NCI-H187 (cell line): ENCODE results near the gene PLPPR2.
"Not testable (repeated sequence)": the region's sequence is repeated elsewhere in the genome, so short reads cannot be mapped to it uniquely, and the experiment has no call there.

Source experiments
- DNase-seq, 2 experiments: peaks; one replicate each; lab custom pipeline; 2025; lab: John Stamatoyannopoulos, UW

Gene PLPPR2

DNA sequence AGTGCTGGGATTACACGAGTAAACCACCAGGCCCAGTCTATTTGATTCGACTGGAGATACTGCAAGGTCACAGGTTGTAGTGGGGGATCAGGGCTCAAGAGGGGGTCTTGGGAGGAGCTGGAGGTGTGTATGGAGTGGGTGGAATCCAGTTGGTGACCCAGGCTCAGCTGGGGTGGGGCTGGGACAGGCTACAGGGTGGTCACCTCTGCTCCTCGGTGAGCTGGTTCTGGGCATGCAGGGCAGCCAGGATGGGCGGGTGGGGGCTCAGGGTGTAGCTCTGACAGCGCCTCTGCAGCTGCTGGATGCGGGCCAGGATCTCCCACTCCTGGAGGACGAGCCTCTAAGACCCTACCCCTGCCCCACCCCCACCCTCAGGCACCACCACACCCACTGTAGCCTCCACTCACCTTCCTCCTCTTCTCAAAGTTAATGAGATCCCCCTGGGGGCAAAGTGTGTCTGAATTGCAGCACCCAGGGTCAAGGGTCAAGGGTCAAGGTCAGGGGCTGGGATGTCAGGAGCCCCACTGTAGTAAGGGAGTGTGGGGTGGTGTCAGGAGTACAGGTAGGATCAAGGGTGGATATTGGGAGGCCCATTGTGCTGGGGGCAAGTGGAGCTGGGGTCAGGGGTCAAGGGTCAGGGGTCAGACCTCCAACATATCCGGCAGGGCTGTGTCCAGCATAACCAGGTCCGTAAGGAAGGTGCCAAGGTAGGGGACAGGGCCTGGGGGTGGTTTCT lies 46.7 kb downstream of the PLPPR2 start:
- DNase-seq = no peak

DNA sequence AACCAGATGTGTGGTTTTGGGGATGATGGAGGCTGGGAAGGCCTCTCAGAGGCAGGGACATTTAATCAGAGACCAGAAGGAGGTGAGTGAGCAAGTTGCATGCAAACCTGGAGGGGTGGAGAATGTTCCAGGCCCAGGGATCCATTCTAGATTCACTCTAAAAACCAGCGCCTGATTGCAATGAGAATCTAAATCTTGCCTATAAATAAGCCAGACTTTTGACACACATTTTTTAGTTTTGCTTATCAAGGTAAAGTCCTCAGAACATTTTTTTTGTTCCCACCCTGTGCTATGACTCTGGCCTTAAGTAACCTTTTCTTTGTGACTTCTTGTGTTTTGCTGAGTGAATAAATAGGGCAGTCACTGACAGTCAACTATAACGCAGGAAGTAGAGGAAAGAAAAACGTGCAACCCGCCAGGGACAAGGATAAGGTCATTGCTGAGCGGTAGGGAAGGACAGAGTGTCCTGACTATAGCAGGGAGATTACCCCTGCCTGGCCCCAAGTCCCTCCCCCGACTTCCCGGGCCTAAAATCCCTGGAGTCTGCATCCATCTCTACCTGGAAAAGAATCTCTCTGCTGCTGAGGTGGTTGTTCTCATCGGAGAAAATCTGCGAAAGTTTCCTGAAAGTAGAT lies 49.5 kb downstream of the PLPPR2 start:
- no peak for DNase-seq

- no peak for DNase-seq
Measured at GRCh38 chr19:11405846-11406643, 50.8 kb downstream of the PLPPR2 start.

- not testable (repeated sequence) for DNase-seq
Measured at GRCh38 chr19:11406703-11407236, 51.5 kb downstream of the PLPPR2 start.

- no peak for DNase-seq
Measured at GRCh38 chr19:11408591-11408990, 53.4 kb downstream of the PLPPR2 start.

DNA sequence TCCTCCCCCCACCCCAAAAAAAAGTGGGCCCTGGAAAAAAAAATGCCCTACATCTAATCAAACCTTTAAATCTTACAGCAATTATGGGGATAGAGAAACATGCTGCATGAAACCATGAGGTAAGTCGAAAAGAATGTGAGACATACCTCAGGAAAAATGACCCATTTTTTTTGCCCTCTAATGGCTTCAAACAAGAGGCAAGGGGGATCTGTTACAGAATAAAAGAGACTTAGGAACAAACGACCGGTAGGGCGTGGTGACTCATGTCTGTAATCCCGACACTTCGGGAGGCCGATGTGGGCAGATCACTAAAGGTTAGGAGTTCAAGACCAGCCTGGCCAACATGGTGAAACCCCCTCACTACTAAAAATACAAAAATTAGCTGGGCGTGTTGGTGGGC lies 55.5 kb downstream of the PLPPR2 start:
- DNase-seq = no peak

GRCh38 chr19:11414544-11414943 lies 59.3 kb downstream of the PLPPR2 start:
- DNase-seq = no peak
